OCI-LY1 (cell line): ENCODE measurements around the gene NOL3.

Source experiments
- H2AFZ ChIP-seq: fragments of 200-600 bp; sonication (generic), shearing (Covaris generic); 2 replicates; pipeline ENCODE4 v1.6.0; 2014; ENCODE audit warnings: antibody characterized with exemption, mild to moderate bottlenecking, low read length
- H3F3A ChIP-seq: fragments of 200-600 bp; sonication (generic), shearing (Covaris generic); 2 replicates; pipeline ENCODE4 v1.6.0; 2014; ENCODE audit warnings: mild to moderate bottlenecking, antibody characterized with exemption, low read length, moderate library complexity; ENCODE audit not compliant: insufficient read depth
- H3K27ac ChIP-seq: fragments of 200-600 bp; sonication (generic); 2 replicates; pipeline ENCODE4 v1.5.1; 2014; ENCODE audit warnings: low read length, mixed run types, mild to moderate bottlenecking, low read depth; ENCODE audit not compliant: poor library complexity, severe bottlenecking
- H3K27me3 ChIP-seq: fragments of 200-600 bp; sonication (generic); 2 replicates; pipeline ENCODE4 v1.6.0; 2014; ENCODE audit warnings: antibody characterized with exemption, mild to moderate bottlenecking, low read length, moderate library complexity; ENCODE audit not compliant: insufficient read depth
- H3K36me3 ChIP-seq: fragments of 200-600 bp; sonication (generic); 2 replicates; pipeline ENCODE4 v1.6.1; 2014; ENCODE audit warnings: mild to moderate bottlenecking, antibody characterized with exemption, low read length, moderate library complexity, mixed read lengths; ENCODE audit not compliant: insufficient read depth
- H3K4me1 ChIP-seq: fragments of 200-600 bp; sonication (generic); 2 replicates; pipeline ENCODE4 v1.5.1; 2014; ENCODE audit warnings: mild to moderate bottlenecking, low read length, moderate library complexity; ENCODE audit not compliant: insufficient read depth, severe bottlenecking
- H3K4me2 ChIP-seq: fragments of 200-600 bp; sonication (generic), shearing (Covaris generic); 2 replicates; pipeline ENCODE4 v1.6.1; 2014; ENCODE audit warnings: low read length
- H3K4me3 ChIP-seq: fragments of 200-600 bp; sonication (generic); 2 replicates; pipeline ENCODE4 v1.5.1; 2014; ENCODE audit warnings: low read length, low read depth, mild to moderate bottlenecking, mixed read lengths; ENCODE audit not compliant: poor library complexity, severe bottlenecking
- H3K79me2 ChIP-seq: fragments of 200-600 bp; shearing (Covaris generic); 2 replicates; pipeline ENCODE4 v1.6.1; 2016; ENCODE audit warnings: mixed run types, low read length, mixed read lengths; ENCODE audit not compliant: insufficient read depth
- H3K9ac ChIP-seq: fragments of 200-600 bp; sonication (generic), shearing (Covaris generic); 2 replicates; pipeline ENCODE4 v1.6.1; 2014; ENCODE audit warnings: mild to moderate bottlenecking, low read length, mixed read lengths
- H3K9me2 ChIP-seq: fragments of 200-600 bp; sonication (generic), shearing (Covaris generic); 2 replicates; pipeline ENCODE4 v1.6.1; 2014; ENCODE audit warnings: low read depth, mild to moderate bottlenecking, low read length, mixed read lengths
- H3K9me3 ChIP-seq: fragments of 200-600 bp; shearing (Covaris generic); 2 replicates; pipeline ENCODE4 v1.6.1; 2014; ENCODE audit warnings: low read length, mixed read lengths
- H4K20me1 ChIP-seq: fragments of 200-600 bp; sonication (generic), shearing (Covaris generic); 2 replicates; pipeline ENCODE4 v1.6.0; 2016; ENCODE audit warnings: mild to moderate bottlenecking, low read length; ENCODE audit not compliant: insufficient read depth
- EZH2 ChIP-seq: fragments of 200-600 bp; sonication (generic), shearing (Covaris generic); IDR thresholded peaks from 2 replicates; pipeline ENCODE4 v1.8.0; 2017; ENCODE audit warnings: borderline replicate concordance, mixed run types, mild to moderate bottlenecking, antibody characterized with exemption, low read length, moderate library complexity, mixed read lengths
- TF ChIP-seq, protein P1 (sequence below): fragments of 200-600 bp; sonication (generic), shearing (Covaris generic); IDR thresholded peaks from 2 replicates; pipeline ENCODE4 v1.5.1; 2017; ENCODE audit warnings: mild to moderate bottlenecking, antibody characterized with exemption, low read length, moderate library complexity, mixed read lengths

NOL3 gene

DNA sequence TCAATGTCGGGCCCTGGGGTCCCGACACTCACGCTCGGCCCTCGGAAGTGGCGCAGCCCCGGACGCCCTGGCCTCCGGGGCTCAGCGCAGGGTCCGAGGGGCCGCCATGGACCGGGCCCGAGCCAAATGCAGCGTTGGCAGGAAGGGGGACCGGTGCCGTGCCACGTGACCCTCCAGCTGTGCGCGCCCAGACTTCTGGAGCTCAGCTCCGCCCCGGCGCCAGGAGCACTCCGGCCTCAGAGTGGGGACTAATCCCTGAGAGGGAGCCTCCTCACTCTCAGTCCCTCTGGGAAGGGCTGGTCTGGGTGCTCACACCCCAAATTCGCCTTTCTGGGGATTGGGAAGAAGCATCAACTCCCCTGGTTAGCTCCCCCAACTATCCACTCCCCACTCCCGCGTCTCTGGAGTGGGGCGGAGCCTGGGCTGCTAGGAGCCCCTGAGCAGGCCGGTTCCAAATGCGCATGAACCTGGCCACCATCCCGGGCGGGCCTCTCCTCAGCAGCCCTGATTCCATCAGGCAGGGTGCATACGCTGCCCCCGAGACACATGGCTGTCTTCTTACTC lies 19.4 kb upstream of the NOL3 start, which contains the start of gene B3GNT9:
TSS of gene B3GNT9 (minus strand) at position 166 of the 564 bp plus-strand sequence. CDS start 513 bp downstream, outside the sequence.
- no peaks in the 10 kb centered on the region for H4K20me1 ChIP-seq
- peak within 1 kb of the TSS; percentile 28 for H3K4me3 ChIP-seq
- H3K79me2 ChIP-seq = no peaks in the 10 kb centered on the region
- H3K27ac ChIP-seq = no peak within 1 kb of the TSS
- H3K27me3 ChIP-seq = no peaks in the 10 kb centered on the region
- peaks cover 26% of the 10 kb centered on the region for H3K36me3 ChIP-seq
- TF ChIP-seq, protein P1, sequence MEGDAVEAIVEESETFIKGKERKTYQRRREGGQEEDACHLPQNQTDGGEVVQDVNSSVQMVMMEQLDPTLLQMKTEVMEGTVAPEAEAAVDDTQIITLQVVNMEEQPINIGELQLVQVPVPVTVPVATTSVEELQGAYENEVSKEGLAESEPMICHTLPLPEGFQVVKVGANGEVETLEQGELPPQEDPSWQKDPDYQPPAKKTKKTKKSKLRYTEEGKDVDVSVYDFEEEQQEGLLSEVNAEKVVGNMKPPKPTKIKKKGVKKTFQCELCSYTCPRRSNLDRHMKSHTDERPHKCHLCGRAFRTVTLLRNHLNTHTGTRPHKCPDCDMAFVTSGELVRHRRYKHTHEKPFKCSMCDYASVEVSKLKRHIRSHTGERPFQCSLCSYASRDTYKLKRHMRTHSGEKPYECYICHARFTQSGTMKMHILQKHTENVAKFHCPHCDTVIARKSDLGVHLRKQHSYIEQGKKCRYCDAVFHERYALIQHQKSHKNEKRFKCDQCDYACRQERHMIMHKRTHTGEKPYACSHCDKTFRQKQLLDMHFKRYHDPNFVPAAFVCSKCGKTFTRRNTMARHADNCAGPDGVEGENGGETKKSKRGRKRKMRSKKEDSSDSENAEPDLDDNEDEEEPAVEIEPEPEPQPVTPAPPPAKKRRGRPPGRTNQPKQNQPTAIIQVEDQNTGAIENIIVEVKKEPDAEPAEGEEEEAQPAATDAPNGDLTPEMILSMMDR = no peak
- TF ChIP-seq EZH2 = no peak
- no peaks in the 10 kb centered on the region for H3F3A ChIP-seq
- no peaks in the 10 kb centered on the region for H3K9me2 ChIP-seq
- no peak within 1 kb of the TSS for H2AFZ ChIP-seq
- no peak within 1 kb of the TSS; the same call in 1 of the 2 replicates for H3K9ac ChIP-seq
- peak within 1 kb of the TSS; percentile 48 for H3K4me2 ChIP-seq
- no peaks in the 10 kb centered on the region for H3K9me3 ChIP-seq
- H3K4me1 ChIP-seq = peaks cover 7% of the 10 kb centered on the region

DNA sequence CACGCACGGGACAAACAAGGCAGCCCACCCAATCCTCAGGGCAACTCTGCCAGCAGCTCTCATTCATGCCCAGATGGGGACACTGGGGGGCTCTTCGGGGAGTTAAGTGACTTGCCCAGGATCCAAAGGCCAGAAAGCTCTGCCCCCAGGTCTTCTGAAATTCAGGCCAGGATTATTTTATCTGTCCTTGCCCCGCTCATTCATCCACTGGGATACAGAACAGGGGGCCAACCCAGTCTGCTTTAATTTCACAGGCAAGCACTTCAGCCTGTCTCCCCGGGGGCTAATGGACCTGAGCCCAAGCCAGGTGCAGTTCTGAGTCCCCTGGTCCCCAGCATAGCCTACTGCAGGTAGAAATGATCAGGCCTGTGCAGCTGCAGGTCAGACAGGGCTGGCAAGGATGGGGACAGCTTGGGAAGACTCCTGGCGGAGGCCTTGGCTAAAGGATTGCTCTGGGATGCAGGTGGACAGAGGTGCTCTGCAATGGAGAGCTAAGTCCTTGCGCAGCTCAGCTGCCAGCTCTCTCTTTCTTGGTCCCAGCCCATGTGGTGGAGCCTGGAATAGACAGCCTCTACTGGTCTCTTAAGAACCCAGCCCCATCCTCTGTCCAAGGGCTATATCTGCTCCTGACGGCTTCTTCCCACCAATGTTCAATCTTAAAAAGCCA lies 18.8 kb upstream of the NOL3 start:
- H3K9me2 ChIP-seq = no peaks in the 10 kb centered on the region
- no peak for TF ChIP-seq EZH2
- TF ChIP-seq, protein P1 = no peak
- no peak overlapping the region for H3K27ac ChIP-seq
- H3K9ac ChIP-seq = no peak overlapping the region
- no peaks in the 10 kb centered on the region for H3K79me2 ChIP-seq
- no peaks in the 10 kb centered on the region for H3F3A ChIP-seq
- no peak overlapping the region for H3K4me3 ChIP-seq
- H3K27me3 ChIP-seq = no peaks in the 10 kb centered on the region
- H3K9me3 ChIP-seq = no peaks in the 10 kb centered on the region
- no peaks in the 10 kb centered on the region for H4K20me1 ChIP-seq
- H3K36me3 ChIP-seq = peaks cover 25% of the 10 kb centered on the region
- H2AFZ ChIP-seq = no peak overlapping the region
- H3K4me1 ChIP-seq = peaks cover 7% of the 10 kb centered on the region
- H3K4me2 ChIP-seq = no peak overlapping the region

DNA sequence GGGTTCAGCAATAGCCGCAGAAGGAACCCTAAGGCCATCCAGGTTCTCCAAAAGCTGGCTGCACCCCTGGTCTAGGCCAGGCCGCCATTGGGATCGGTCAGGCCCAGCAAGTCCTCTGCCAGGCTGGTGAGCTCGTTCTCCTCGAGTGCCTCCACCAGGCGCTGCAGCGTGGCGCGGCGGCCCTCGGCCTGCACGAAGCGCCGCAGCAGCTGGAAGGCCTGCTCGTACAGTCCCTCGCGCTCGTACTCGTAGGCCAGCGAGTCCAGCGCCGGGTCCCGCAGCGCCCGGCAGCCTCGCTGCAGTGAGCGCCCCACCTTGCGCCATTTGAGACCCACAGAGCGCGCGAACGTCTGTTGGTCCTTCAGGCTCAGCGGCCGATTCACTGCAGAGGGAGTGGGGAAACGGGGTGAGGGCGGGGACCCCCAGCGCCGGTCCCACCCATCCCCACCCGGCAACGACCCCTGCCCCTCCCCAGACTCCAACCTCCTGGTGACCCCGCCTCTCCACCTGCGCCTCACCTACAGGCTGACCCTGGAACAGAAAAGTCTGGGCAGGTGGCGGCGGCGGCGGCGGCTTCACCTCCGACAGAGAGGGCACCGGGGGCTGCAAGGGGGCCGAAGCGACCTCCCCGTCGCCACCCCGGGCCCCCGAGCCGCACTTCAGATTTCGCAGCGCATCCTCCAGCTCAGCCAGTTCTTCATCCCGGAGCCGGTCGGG lies 15.6 kb upstream of the NOL3 start:
- H3K4me3 ChIP-seq = no peak overlapping the region
- TF ChIP-seq EZH2 = no peak
- TF ChIP-seq, protein P1 = no peak
- no peaks in the 10 kb centered on the region for H3K27me3 ChIP-seq
- no peak overlapping the region for H2AFZ ChIP-seq
- no peaks in the 10 kb centered on the region for H3F3A ChIP-seq
- H3K79me2 ChIP-seq = no peaks in the 10 kb centered on the region
- H3K4me1 ChIP-seq = peaks cover 19% of the 10 kb centered on the region
- H3K9ac ChIP-seq = no peak overlapping the region
- H3K36me3 ChIP-seq = no peaks in the 10 kb centered on the region; the same call in 1 of the 2 replicates
- H4K20me1 ChIP-seq = no peaks in the 10 kb centered on the region
- no peak overlapping the region for H3K27ac ChIP-seq
- no peaks in the 10 kb centered on the region for H3K9me2 ChIP-seq
- no peaks in the 10 kb centered on the region for H3K9me3 ChIP-seq
- no peak overlapping the region; the same call in 1 of the 2 replicates for H3K4me2 ChIP-seq
